ENCODE measurements around the gene GCN1.

Gene GCN1

GRCh38 chr12:120100630-120101029 lies 93.9 kb downstream of the GCN1 start:
- peaks cover 23% of the 10 kb centered on the region for H3K36me3 ChIP-seq (replicated peaks; ENCODE audit: low read depth, low read length)
- TF ChIP-seq CTCF (IDR thresholded peaks at IDR 0.05; ENCODE audit: low read depth, low read length) (no peak), EZH2phosphoT487 (IDR thresholded peaks at IDR 0.05; ENCODE audit: low read depth) (no peak)
- H3K27me3 ChIP-seq (ENCODE audit: low read depth, low read length), result no peaks in the 10 kb centered on the region
- no peak overlapping the region for H3K4me3 ChIP-seq (ENCODE audit: low read length)
- H4K20me1 ChIP-seq (ENCODE audit: insufficient read depth, low read length), result peaks cover 48% of the 10 kb centered on the region
- H3K9me3 ChIP-seq (ENCODE audit: insufficient read depth, low read length), result no peaks in the 10 kb centered on the region
- H3K9ac ChIP-seq (ENCODE audit: low read length), result no peak overlapping the region
- no peak overlapping the region for H2AFZ ChIP-seq (ENCODE audit: low read depth, low read length)
- no peak overlapping the region for H3K27ac ChIP-seq (ENCODE audit: low read length)
- no peaks in the 10 kb centered on the region for H3K4me1 ChIP-seq (ENCODE audit: low read length)
- H3K4me2 ChIP-seq (ENCODE audit: low read length), result no peak overlapping the region
- H3K79me2 ChIP-seq (ENCODE audit: low read length), result peaks cover 57% of the 10 kb centered on the region

GRCh38 chr12:120099738-120100137 lies 94.8 kb downstream of the GCN1 start:
- Histone ChIP-seq H3K9ac (ENCODE audit: low read length) (no peak overlapping the region), H3K79me2 (ENCODE audit: low read length) (peaks cover 50% of the 10 kb centered on the region), H3K9me3 (ENCODE audit: insufficient read depth, low read length) (no peaks in the 10 kb centered on the region), H3K4me2 (ENCODE audit: low read length) (no peak overlapping the region), H3K27ac (ENCODE audit: low read length) (no peak overlapping the region), H2AFZ (ENCODE audit: low read depth, low read length) (no peak overlapping the region), H3K4me3 (ENCODE audit: low read length) (no peak overlapping the region), H4K20me1 (ENCODE audit: insufficient read depth, low read length) (peaks cover 41% of the 10 kb centered on the region), H3K4me1 (ENCODE audit: low read length) (no peaks in the 10 kb centered on the region), H3K36me3 (replicated peaks; ENCODE audit: low read depth, low read length) (peaks cover 25% of the 10 kb centered on the region), H3K27me3 (ENCODE audit: low read depth, low read length) (no peaks in the 10 kb centered on the region)
- TF ChIP-seq EZH2phosphoT487 (IDR thresholded peaks at IDR 0.05; ENCODE audit: low read depth), result no peak
- no peak for TF ChIP-seq CTCF (IDR thresholded peaks at IDR 0.05; ENCODE audit: low read depth, low read length)

GRCh38 chr12:120098756-120099470 lies 95.6 kb downstream of the GCN1 start:
- H3K4me2 ChIP-seq (ENCODE audit: low read length), result no peak overlapping the region
- H3K27me3 ChIP-seq (ENCODE audit: low read depth, low read length), result no peaks in the 10 kb centered on the region
- no peak overlapping the region for H2AFZ ChIP-seq (ENCODE audit: low read depth, low read length)
- TF ChIP-seq EZH2phosphoT487 (IDR thresholded peaks at IDR 0.05; ENCODE audit: low read depth) (no peak), CTCF (IDR thresholded peaks at IDR 0.05; ENCODE audit: low read depth, low read length) (no peak)
- peaks cover 42% of the 10 kb centered on the region for H3K79me2 ChIP-seq (ENCODE audit: low read length)
- H3K4me3 ChIP-seq (ENCODE audit: low read length), result no peak overlapping the region
- peaks cover 36% of the 10 kb centered on the region for H4K20me1 ChIP-seq (ENCODE audit: insufficient read depth, low read length)
- no peaks in the 10 kb centered on the region for H3K4me1 ChIP-seq (ENCODE audit: low read length)
- no peak overlapping the region for H3K27ac ChIP-seq (ENCODE audit: low read length)
- H3K9me3 ChIP-seq (ENCODE audit: insufficient read depth, low read length), result no peaks in the 10 kb centered on the region
- H3K36me3 ChIP-seq (replicated peaks; ENCODE audit: low read depth, low read length), result peaks cover 27% of the 10 kb centered on the region
- no peak overlapping the region for H3K9ac ChIP-seq (ENCODE audit: low read length)

GRCh38 chr12:120096671-120097202 lies 97.8 kb downstream of the GCN1 start:
- Histone ChIP-seq H3K4me1 (ENCODE audit: low read length) (no peaks in the 10 kb centered on the region), H3K27me3 (ENCODE audit: low read depth, low read length) (no peaks in the 10 kb centered on the region), H3K9ac (ENCODE audit: low read length) (no peak overlapping the region), H3K36me3 (replicated peaks; ENCODE audit: low read depth, low read length) (peaks cover 19% of the 10 kb centered on the region), H3K79me2 (ENCODE audit: low read length) (peaks cover 21% of the 10 kb centered on the region; the same call in 1 of the 2 replicates), H3K9me3 (ENCODE audit: insufficient read depth, low read length) (no peaks in the 10 kb centered on the region), H3K27ac (ENCODE audit: low read length) (no peak overlapping the region), H4K20me1 (ENCODE audit: insufficient read depth, low read length) (peaks cover 23% of the 10 kb centered on the region; the same call in 1 of the 2 replicates), H3K4me3 (ENCODE audit: low read length) (no peak overlapping the region), H3K4me2 (ENCODE audit: low read length) (no peak overlapping the region), H2AFZ (ENCODE audit: low read depth, low read length) (no peak overlapping the region)
- TF ChIP-seq CTCF (IDR thresholded peaks at IDR 0.05; ENCODE audit: low read depth, low read length) (no peak), EZH2phosphoT487 (IDR thresholded peaks at IDR 0.05; ENCODE audit: low read depth) (no peak)

Measured in OCI-LY3 (cell line).